OCI-LY3 (cell line): ENCODE data around the gene MARK3.

ENCODE experiments used
- H2AFZ ChIP-seq: fragments of 200-600, 300-600 bp; shearing (Covaris generic); 2 replicates; pipeline ENCODE4 v1.6.0; 2014; ENCODE audit warnings: antibody characterized with exemption, low read depth, low read length
- H3K27ac ChIP-seq: fragments of 200-600, 300-600 bp; sonication (generic); 2 replicates; pipeline ENCODE4 v1.5.1; 2014; ENCODE audit warnings: mild to moderate bottlenecking, low read length, moderate library complexity, mixed read lengths
- H3K27me3 ChIP-seq: fragments of 200-600, 300-600 bp; sonication (generic); 2 replicates; pipeline ENCODE4 v1.6.1; 2014; ENCODE audit warnings: low read depth, low read length, mixed read lengths
- H3K36me3 ChIP-seq: fragments of 200-600, 300-600 bp; sonication (generic); replicated peaks from 2 replicates; pipeline ENCODE3; 2014; ENCODE audit warnings: low read depth, low read length, mixed read lengths
- H3K4me1 ChIP-seq: fragments of 300-600, 200-600 bp; sonication (generic); 2 replicates; pipeline ENCODE4 v1.6.1; 2014; ENCODE audit warnings: low read length, mixed read lengths
- H3K4me2 ChIP-seq: fragments of 200-600, 300-600 bp; sonication (generic); 2 replicates; pipeline ENCODE4 v1.6.1; 2014; ENCODE audit warnings: low read length, mixed read lengths
- H3K4me3 ChIP-seq: fragments of 300-600, 200-600 bp; sonication (generic); 2 replicates; pipeline ENCODE4 v1.5.1; 2014; ENCODE audit warnings: antibody characterized with exemption, mild to moderate bottlenecking, low read length, moderate library complexity
- H3K79me2 ChIP-seq: fragments of 300-600, 200-600 bp; shearing (Covaris generic); 2 replicates; pipeline ENCODE4 v1.6.1; 2014; ENCODE audit warnings: mild to moderate bottlenecking, low read length, mixed read lengths
- H3K9ac ChIP-seq: fragments of 300-600, 200-600 bp; shearing (Covaris generic); 2 replicates; pipeline ENCODE4 v1.6.0; 2014; ENCODE audit warnings: mild to moderate bottlenecking, low read length, moderate library complexity
- H3K9me3 ChIP-seq: fragments of 200-600, 300-600 bp; shearing (Covaris generic); 2 replicates; pipeline ENCODE4 v1.6.1; 2014; ENCODE audit warnings: low read length, mixed read lengths; ENCODE audit not compliant: insufficient read depth
- H4K20me1 ChIP-seq: fragments of 200-600, 300-600 bp; sonication (generic); 2 replicates; pipeline ENCODE4 v1.6.1; 2016; ENCODE audit warnings: low read length, mixed read lengths; ENCODE audit not compliant: insufficient read depth
- EZH2phosphoT487 ChIP-seq: fragments of 200-600 bp; shearing (Covaris generic); IDR thresholded peaks from 2 replicates; pipeline ENCODE4 v1.6.1; 2018; ENCODE audit warnings: antibody characterized with exemption, mixed run types, low read depth
- TF ChIP-seq, protein P1 (sequence below): fragments of 200-600, 300-600 bp; sonication (generic); IDR thresholded peaks from 2 replicates; pipeline ENCODE4 v1.5.1; 2014; ENCODE audit warnings: antibody characterized with exemption, low read length, low read depth

MARK3 gene

DNA sequence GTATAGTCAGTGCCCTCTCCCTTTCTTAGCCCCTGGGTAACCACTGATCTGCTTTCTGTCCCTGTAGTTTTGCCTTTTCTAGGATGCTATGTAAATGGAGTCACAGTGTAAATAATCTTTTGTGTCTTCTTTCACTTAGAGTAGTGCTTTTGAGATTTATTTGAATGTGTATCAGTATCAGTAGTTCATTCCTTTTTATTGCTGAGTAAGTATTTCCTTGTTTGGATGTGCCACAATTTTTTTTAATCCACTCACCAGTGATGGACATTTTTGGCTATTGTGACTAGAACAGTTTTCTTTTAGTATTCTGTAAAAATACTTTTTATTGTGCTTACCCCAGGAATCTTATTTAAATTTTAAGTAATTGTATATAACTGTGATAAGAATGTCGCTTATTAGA lies 3.4 kb downstream of the MARK3 start:
- no peak overlapping the region for H3K4me3 ChIP-seq
- no peak overlapping the region for H3K4me2 ChIP-seq
- no peaks in the 10 kb centered on the region for H3K27me3 ChIP-seq
- no peaks in the 10 kb centered on the region for H3K9me3 ChIP-seq
- no peak overlapping the region for H2AFZ ChIP-seq
- no peak overlapping the region for H3K9ac ChIP-seq
- H3K36me3 ChIP-seq = peaks cover 15% of the 10 kb centered on the region
- peaks cover 83% of the 10 kb centered on the region for H3K79me2 ChIP-seq
- peaks cover 55% of the 10 kb centered on the region for H4K20me1 ChIP-seq
- H3K4me1 ChIP-seq = peaks cover 25% of the 10 kb centered on the region
- no peak for TF ChIP-seq EZH2phosphoT487
- TF ChIP-seq, protein P1, sequence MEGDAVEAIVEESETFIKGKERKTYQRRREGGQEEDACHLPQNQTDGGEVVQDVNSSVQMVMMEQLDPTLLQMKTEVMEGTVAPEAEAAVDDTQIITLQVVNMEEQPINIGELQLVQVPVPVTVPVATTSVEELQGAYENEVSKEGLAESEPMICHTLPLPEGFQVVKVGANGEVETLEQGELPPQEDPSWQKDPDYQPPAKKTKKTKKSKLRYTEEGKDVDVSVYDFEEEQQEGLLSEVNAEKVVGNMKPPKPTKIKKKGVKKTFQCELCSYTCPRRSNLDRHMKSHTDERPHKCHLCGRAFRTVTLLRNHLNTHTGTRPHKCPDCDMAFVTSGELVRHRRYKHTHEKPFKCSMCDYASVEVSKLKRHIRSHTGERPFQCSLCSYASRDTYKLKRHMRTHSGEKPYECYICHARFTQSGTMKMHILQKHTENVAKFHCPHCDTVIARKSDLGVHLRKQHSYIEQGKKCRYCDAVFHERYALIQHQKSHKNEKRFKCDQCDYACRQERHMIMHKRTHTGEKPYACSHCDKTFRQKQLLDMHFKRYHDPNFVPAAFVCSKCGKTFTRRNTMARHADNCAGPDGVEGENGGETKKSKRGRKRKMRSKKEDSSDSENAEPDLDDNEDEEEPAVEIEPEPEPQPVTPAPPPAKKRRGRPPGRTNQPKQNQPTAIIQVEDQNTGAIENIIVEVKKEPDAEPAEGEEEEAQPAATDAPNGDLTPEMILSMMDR = no peak
- no peak overlapping the region for H3K27ac ChIP-seq

DNA sequence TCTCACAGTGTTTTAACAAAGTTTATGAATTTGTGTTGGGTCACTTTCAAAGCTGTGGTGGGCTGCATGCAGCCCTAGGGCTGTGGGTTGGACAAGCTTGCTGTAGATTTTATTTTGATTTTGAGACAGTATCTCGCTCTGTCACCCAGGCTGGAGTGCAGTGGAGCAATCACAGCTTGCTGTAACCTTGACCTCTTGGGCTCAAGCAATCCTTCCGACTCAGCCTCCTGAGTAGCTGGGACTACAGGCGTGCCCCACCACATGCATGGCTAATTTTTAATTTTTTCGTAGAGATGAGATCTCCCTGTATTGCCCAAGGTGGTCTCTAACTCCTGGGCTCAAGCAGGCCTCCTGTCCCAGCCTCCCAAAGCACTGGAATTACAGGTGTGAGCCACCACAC lies 5.4 kb downstream of the MARK3 start:
- Histone ChIP-seq H3K36me3 (peaks cover 15% of the 10 kb centered on the region), H3K9ac (no peak overlapping the region), H3K4me1 (peaks cover 32% of the 10 kb centered on the region), H2AFZ (no peak overlapping the region), H3K79me2 (peaks cover 99% of the 10 kb centered on the region), H3K9me3 (no peaks in the 10 kb centered on the region), H3K4me2 (no peak overlapping the region), H3K27me3 (no peaks in the 10 kb centered on the region), H3K27ac (no peak overlapping the region), H4K20me1 (peaks cover 74% of the 10 kb centered on the region), H3K4me3 (no peak overlapping the region)
- TF ChIP-seq EZH2phosphoT487 = no peak
- TF ChIP-seq, protein P1 = no peak

DNA sequence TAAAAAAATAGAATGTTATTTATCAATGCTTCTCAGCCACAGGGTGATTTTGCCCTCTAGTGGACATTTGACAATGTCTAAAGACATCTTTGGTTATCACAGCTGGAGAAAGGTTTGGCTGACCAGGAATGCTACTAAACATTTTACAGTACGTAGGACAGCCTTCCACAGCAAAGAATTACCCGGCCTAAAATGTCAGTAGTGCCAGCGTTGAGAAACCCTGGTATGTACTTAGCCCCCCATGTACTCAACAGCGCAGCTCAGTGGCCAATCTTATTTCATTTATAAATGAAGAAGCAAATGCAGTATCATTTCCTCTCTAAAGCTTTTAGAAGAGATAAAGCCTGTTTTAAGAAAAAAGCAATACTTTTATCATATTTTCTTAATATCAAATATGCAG lies 5.8 kb downstream of the MARK3 start:
- peaks cover 37% of the 10 kb centered on the region for H3K4me1 ChIP-seq
- H4K20me1 ChIP-seq = peaks cover 76% of the 10 kb centered on the region
- no peak overlapping the region for H3K4me3 ChIP-seq
- H3K9ac ChIP-seq = no peak overlapping the region
- H3K27ac ChIP-seq = no peak overlapping the region
- H3K27me3 ChIP-seq = no peaks in the 10 kb centered on the region
- H3K79me2 ChIP-seq = peaks cover 99% of the 10 kb centered on the region
- no peaks in the 10 kb centered on the region for H3K9me3 ChIP-seq
- H3K4me2 ChIP-seq = peak overlapping the region; percentile 34; the same call in 1 of the 2 replicates
- peaks cover 15% of the 10 kb centered on the region for H3K36me3 ChIP-seq
- TF ChIP-seq, protein P1 = peak; percentile 98
- no peak for TF ChIP-seq EZH2phosphoT487
- H2AFZ ChIP-seq = no peak overlapping the region

DNA sequence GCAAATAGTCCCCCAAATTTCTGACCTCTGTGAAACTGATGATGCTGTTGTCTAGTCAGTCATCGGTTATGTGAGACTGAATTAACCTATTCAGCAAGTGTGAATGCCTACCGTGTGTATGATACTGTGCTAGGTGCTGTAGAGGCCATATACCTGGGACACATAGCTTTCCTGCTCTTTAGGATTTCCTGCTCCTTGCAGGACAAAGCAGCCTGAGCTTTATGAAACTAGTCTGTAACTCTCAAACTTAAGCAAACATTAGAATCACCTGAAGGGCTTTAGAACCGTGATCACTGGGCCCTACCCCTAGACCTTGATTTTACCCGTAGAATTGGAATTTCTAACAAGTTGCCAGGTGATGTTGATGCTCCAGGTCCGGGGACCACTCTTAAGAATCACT lies 6.9 kb downstream of the MARK3 start:
- H2AFZ ChIP-seq = no peak overlapping the region
- no peak overlapping the region for H3K27ac ChIP-seq
- peaks cover 99% of the 10 kb centered on the region for H3K79me2 ChIP-seq
- TF ChIP-seq, protein P1 = no peak
- no peak for TF ChIP-seq EZH2phosphoT487
- H3K9ac ChIP-seq = no peak overlapping the region
- H3K27me3 ChIP-seq = no peaks in the 10 kb centered on the region
- H3K4me1 ChIP-seq = peaks cover 39% of the 10 kb centered on the region
- no peak overlapping the region for H3K4me2 ChIP-seq
- no peaks in the 10 kb centered on the region for H3K9me3 ChIP-seq
- no peak overlapping the region for H3K4me3 ChIP-seq
- peaks cover 10% of the 10 kb centered on the region for H3K36me3 ChIP-seq
- peaks cover 76% of the 10 kb centered on the region for H4K20me1 ChIP-seq
